GM23338 (cell line): ENCODE data around the gene ANTKMT. TPM values are rescaled to one million over a fixed set of nuclear protein-coding genes. Genes with fewer than 3 reads are reported as not detected.

ENCODE experiments used
- ATAC-seq: fragments of 200-7000 bp; cut with Tn5 transposase; 3 replicates; pipeline ENCODE4 v1.9.1; 2020
- DNase-seq: peaks from one replicate; pipeline ENCODE4 v3.0.0-alpha.2; 2015; ENCODE audit warnings: low spot score
- H2AFZ ChIP-seq: fragments of 200-600 bp; sonication (generic); 2 replicates; pipeline ENCODE4 v1.8.0; 2016; ENCODE audit warnings: antibody characterized with exemption, mild to moderate bottlenecking, moderate library complexity
- H3F3A ChIP-seq: fragments of 200-600 bp; sonication (generic); replicated peaks from 2 replicates; pipeline ENCODE4 v1.8.0; 2017; ENCODE audit warnings: antibody characterized with exemption, mixed run types, low read depth
- H3K27ac ChIP-seq: fragments of 200-600 bp; sonication (generic); 2 replicates; pipeline ENCODE4 v1.6.1; 2016; ENCODE audit warnings: low read depth
- H3K27me3 ChIP-seq: fragments of 200-600 bp; sonication (generic); 2 replicates; pipeline ENCODE4 v1.8.0; 2016; ENCODE audit warnings: mild to moderate bottlenecking, mixed run types, moderate library complexity; ENCODE audit not compliant: insufficient read depth
- H3K36me3 ChIP-seq: fragments of 200-600 bp; sonication (generic); 2 replicates; pipeline ENCODE4 v1.8.0; 2016; ENCODE audit warnings: mild to moderate bottlenecking; ENCODE audit not compliant: insufficient read depth
- H3K4me1 ChIP-seq: fragments of 200-600 bp; sonication (generic); 2 replicates; pipeline ENCODE4 v1.8.0; 2016; ENCODE audit warnings: mild to moderate bottlenecking, moderate library complexity; ENCODE audit not compliant: insufficient read depth
- H3K4me2 ChIP-seq: fragments of 200-600 bp; sonication (generic); 2 replicates; pipeline ENCODE4 v1.7.1; 2017; ENCODE audit warnings: mixed run types
- H3K4me3 ChIP-seq: fragments of 200-600 bp; sonication (generic); 2 replicates; pipeline ENCODE4 v1.6.1; 2016; ENCODE audit warnings: mixed run types
- H3K79me2 ChIP-seq: fragments of 200-600 bp; sonication (generic); replicated peaks from 2 replicates; pipeline ENCODE4 v1.8.0; 2017; ENCODE audit warnings: mild to moderate bottlenecking; ENCODE audit not compliant: insufficient read depth
- H3K9me2 ChIP-seq: fragments of 200-600 bp; sonication (generic); 2 replicates; pipeline ENCODE4 v1.8.0; 2017; ENCODE audit not compliant: insufficient read depth
- H4K20me1 ChIP-seq: fragments of 200-600 bp; sonication (generic); replicated peaks from 2 replicates; pipeline ENCODE4 v1.8.0; 2017; ENCODE audit warnings: mild to moderate bottlenecking; ENCODE audit not compliant: insufficient read depth
- H3K27ac Mint-ChIP-seq: 2 replicates; pipeline ENCODE4 v1.8.0; 2020; ENCODE audit warnings: inconsistent platforms, mild to moderate bottlenecking, moderate library complexity, mixed read lengths
- H3K27me3 Mint-ChIP-seq: 3 replicates; pipeline ENCODE4 v1.8.0; 2022; ENCODE audit warnings: low read depth, mild to moderate bottlenecking, moderate library complexity, mixed read lengths, inconsistent platforms; ENCODE audit not compliant: insufficient read depth, poor library complexity
- H3K36me3 Mint-ChIP-seq: 3 replicates; pipeline ENCODE4 v1.8.0; 2021; ENCODE audit warnings: low read depth, mild to moderate bottlenecking, inconsistent platforms, moderate library complexity, mixed read lengths
- H3K4me1 Mint-ChIP-seq: 3 replicates; pipeline ENCODE4 v1.8.0; 2020; ENCODE audit warnings: mild to moderate bottlenecking, inconsistent platforms, mixed read lengths
- H3K4me3 Mint-ChIP-seq: 3 replicates; pipeline ENCODE4 v1.8.0; 2021; ENCODE audit warnings: moderate library complexity, mild to moderate bottlenecking, inconsistent platforms, mixed read lengths
- H3K9me3 Mint-ChIP-seq: 3 replicates; pipeline ENCODE4 v1.8.0; 2020; ENCODE audit warnings: moderate library complexity, mild to moderate bottlenecking, inconsistent platforms, mixed read lengths
- CREB1 ChIP-seq: fragments of 250-450 bp; sonication (Bioruptor Pico); IDR thresholded peaks from 2 replicates; pipeline ENCODE4 v1.5.0; 2020; ENCODE audit warnings: low read depth, mild to moderate bottlenecking, moderate library complexity
- ETS1 ChIP-seq: IDR thresholded peaks from 2 replicates; pipeline ENCODE4 v1.6.1; 2016; ENCODE audit warnings: antibody characterized with exemption
- EZH2 ChIP-seq: fragments of 200-600 bp; sonication (generic); IDR thresholded peaks from one replicate; pipeline ENCODE4 v1.8.0; 2017; ENCODE audit warnings: antibody characterized with exemption, mild to moderate bottlenecking, low read depth; ENCODE audit not compliant: unreplicated experiment
- EZH2phosphoT487 ChIP-seq: fragments of 200-600 bp; sonication (generic); IDR thresholded peaks from one replicate; pipeline ENCODE4 v1.8.1; 2018; ENCODE audit warnings: antibody characterized with exemption; ENCODE audit not compliant: unreplicated experiment
- NANOG ChIP-seq: IDR thresholded peaks from 2 replicates; pipeline ENCODE4 v1.6.1; 2016; ENCODE audit warnings: antibody characterized with exemption, borderline replicate concordance
- POLR2AphosphoS5 ChIP-seq: IDR thresholded peaks from 2 replicates; pipeline ENCODE4 v1.6.1; 2016; ENCODE audit warnings: antibody characterized with exemption, low read depth
- REST ChIP-seq: IDR thresholded peaks from one replicate; pipeline ENCODE4 v1.6.1; 2018; ENCODE audit warnings: antibody characterized with exemption; ENCODE audit not compliant: unreplicated experiment
- STAT1 ChIP-seq: IDR thresholded peaks from one replicate; pipeline ENCODE4 v1.6.1; 2016; ENCODE audit warnings: antibody characterized with exemption; ENCODE audit not compliant: unreplicated experiment
- ZNF114 ChIP-seq: fragments of 250-450 bp; sonication (Bioruptor Pico); IDR thresholded peaks from 2 replicates; pipeline ENCODE4 v1.5.0; 2020; ENCODE audit warnings: mild to moderate bottlenecking, moderate library complexity
- ZNF331 ChIP-seq: fragments of 250-450 bp; sonication (Bioruptor Pico); IDR thresholded peaks from 2 replicates; pipeline ENCODE4 v1.5.0; 2020; ENCODE audit warnings: low read depth, mild to moderate bottlenecking, moderate library complexity
- polyA plus RNA-seq: library from polyadenylated mRNA; unstranded; fragments of >200 nt; fragmentation: Nextera tagmentation; extraction: Ambion mirVana; gene quantifications from 2 replicates; pipeline ENCODE4 v1.2.1, GENCODE V29; 2016
- total RNA-seq: library from RNA; depleted of rRNA; stranded (reverse); fragments of >200 nt; shearing (Covaris generic); gene quantifications from 2 replicates; pipeline ENCODE4 v1.2.3, GENCODE V29; 2014
- TF ChIP-seq, protein P1 (sequence below), 2 experiments: fragments of 200-600 bp in 1 of 2; sonication (generic) in 1 of 2; conservative IDR thresholded peaks; 2 replicates each; pipeline versions ENCODE4 v1.5.1 to v1.6.1; 2016 to 2017; ENCODE audit warnings: antibody characterized with exemption in 2 of 2, low read depth in 2 of 2, mild to moderate bottlenecking in 2 of 2, moderate library complexity in 1 of 2

The ANTKMT gene
- total and polyA plus RNA-seq, 2 experiments from 2014 or later, result 23.8 to 37.2 TPM

GRCh38 chr16:686459-687260 lies 34.3 kb upstream of the ANTKMT start:
- no peak overlapping the region for H3K4me3 ChIP-seq
- H2AFZ ChIP-seq, result no peak overlapping the region
- no peaks in the 10 kb centered on the region; the same call in 1 of the 2 replicates for H3K79me2 ChIP-seq
- Mint-ChIP-seq H3K27me3 (peaks cover 21% of the 10 kb centered on the region), H3K27ac (no peak overlapping the region), H3K4me1 (peaks cover 8% of the 10 kb centered on the region), H3K4me3 (no peak overlapping the region), H3K9me3 (no peaks in the 10 kb centered on the region; the same call in 1 of the 3 replicates), H3K36me3 (peaks cover 26% of the 10 kb centered on the region)
- ATAC-seq (no peak), DNase-seq (no peak)
- H3K27ac ChIP-seq, result no peak overlapping the region
- TF ChIP-seq, protein P1, sequence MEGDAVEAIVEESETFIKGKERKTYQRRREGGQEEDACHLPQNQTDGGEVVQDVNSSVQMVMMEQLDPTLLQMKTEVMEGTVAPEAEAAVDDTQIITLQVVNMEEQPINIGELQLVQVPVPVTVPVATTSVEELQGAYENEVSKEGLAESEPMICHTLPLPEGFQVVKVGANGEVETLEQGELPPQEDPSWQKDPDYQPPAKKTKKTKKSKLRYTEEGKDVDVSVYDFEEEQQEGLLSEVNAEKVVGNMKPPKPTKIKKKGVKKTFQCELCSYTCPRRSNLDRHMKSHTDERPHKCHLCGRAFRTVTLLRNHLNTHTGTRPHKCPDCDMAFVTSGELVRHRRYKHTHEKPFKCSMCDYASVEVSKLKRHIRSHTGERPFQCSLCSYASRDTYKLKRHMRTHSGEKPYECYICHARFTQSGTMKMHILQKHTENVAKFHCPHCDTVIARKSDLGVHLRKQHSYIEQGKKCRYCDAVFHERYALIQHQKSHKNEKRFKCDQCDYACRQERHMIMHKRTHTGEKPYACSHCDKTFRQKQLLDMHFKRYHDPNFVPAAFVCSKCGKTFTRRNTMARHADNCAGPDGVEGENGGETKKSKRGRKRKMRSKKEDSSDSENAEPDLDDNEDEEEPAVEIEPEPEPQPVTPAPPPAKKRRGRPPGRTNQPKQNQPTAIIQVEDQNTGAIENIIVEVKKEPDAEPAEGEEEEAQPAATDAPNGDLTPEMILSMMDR (conservative IDR thresholded peaks at IDR 0.05; ENCODE audit: low read depth in 2 of 2), result no peak
- TF ChIP-seq CREB1 (CRISPR knock-in tag) (no peak), ETS1 (no peak), EZH2 (no peak), EZH2phosphoT487 (no peak)
- peaks cover 5% of the 10 kb centered on the region; the same call in 1 of the 2 replicates for H3K4me1 ChIP-seq
- H3K27me3 ChIP-seq, result peaks cover 10% of the 10 kb centered on the region
- H3K9me2 ChIP-seq, result no peaks in the 10 kb centered on the region
- H3K4me2 ChIP-seq, result no peak overlapping the region
- H3K36me3 ChIP-seq, result no peaks in the 10 kb centered on the region; the same call in 1 of the 2 replicates
- H3F3A ChIP-seq, result peaks cover 16% of the 10 kb centered on the region
- H4K20me1 ChIP-seq, result peaks cover 8% of the 10 kb centered on the region; the same call in 1 of the 2 replicates

DNA sequence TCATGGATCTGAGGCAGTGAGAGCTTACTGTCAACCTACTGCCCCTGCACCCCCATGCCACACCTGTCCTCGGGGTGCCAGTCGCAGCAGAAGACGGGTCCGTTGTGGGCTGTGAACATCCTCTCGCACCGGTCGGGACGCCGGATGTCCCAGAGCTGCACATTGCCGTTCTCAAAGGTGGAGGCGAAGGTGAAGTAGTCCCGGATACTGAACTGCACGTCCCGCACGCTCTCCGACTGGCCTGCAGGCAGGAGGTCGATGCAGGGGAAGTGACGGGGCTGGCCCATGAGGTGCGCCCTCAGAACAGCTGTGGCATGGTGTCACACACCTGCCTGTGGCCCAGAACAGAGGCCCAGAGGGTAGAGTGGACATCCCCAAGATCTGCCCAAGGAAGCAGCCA lies 33.4 kb upstream of the ANTKMT start:
- peaks cover 2% of the 10 kb centered on the region; the same call in 2 of the 3 replicates for H3K4me1 Mint-ChIP-seq
- H3K36me3 ChIP-seq, result no peaks in the 10 kb centered on the region; the same call in 1 of the 2 replicates
- no peak overlapping the region for H3K27ac Mint-ChIP-seq
- peaks cover 5% of the 10 kb centered on the region; the same call in 1 of the 2 replicates for H3K4me1 ChIP-seq
- H3K9me3 Mint-ChIP-seq, result no peaks in the 10 kb centered on the region; the same call in 1 of the 3 replicates
- H3K27me3 ChIP-seq, result peaks cover 19% of the 10 kb centered on the region
- ATAC-seq (no peak), DNase-seq (no peak)
- H3K27me3 Mint-ChIP-seq, result peaks cover 20% of the 10 kb centered on the region
- H3K4me2 ChIP-seq, result no peak overlapping the region
- H3K79me2 ChIP-seq, result no peaks in the 10 kb centered on the region; the same call in 1 of the 2 replicates
- no peak for TF ChIP-seq ZNF114 (CRISPR knock-in tag)
- TF ChIP-seq ETS1, result no peak
- TF ChIP-seq REST, result no peak
- TF ChIP-seq ZNF331, result no peak
- no peak for TF ChIP-seq POLR2AphosphoS5
- no peak for TF ChIP-seq NANOG
- no peak for TF ChIP-seq STAT1
- TF ChIP-seq CREB1 (CRISPR knock-in tag), result no peak
- TF ChIP-seq EZH2, result no peak
- H3K27ac ChIP-seq, result no peak overlapping the region
- H4K20me1 ChIP-seq, result 0 out of 2 replicates have a peak, but pooled peaks cover 1% of the 10 kb centered on the region
- no peak overlapping the region for H3K4me3 Mint-ChIP-seq
- H2AFZ ChIP-seq, result no peak overlapping the region
- H3K4me3 ChIP-seq, result no peak overlapping the region
- no peaks in the 10 kb centered on the region for H3K9me2 ChIP-seq
- peaks cover 10% of the 10 kb centered on the region; the same call in 1 of the 2 replicates for H3F3A ChIP-seq
- H3K36me3 Mint-ChIP-seq, result peaks cover 18% of the 10 kb centered on the region
